K562 (cell line): ENCODE data around the gene TMTC2. TPM values are rescaled to one million over a fixed set of nuclear protein-coding genes. Genes with fewer than 3 reads are reported as not detected.

Source experiments
- ATAC-seq: fragments of 200-7000 bp; cut with Tn5 transposase; 3 replicates; pipeline ENCODE4 v1.9.1; 2020; ENCODE audit warnings: moderate library complexity
- BruUV-seq: library from RNA; stranded (reverse); fragments of 400-500 nt; replicated peaks from 2 replicates; lab custom pipeline; 2021; lab: Mats Ljungman, UMichigan
- CTCF ChIA-PET: fragments of 300-600 bp; formaldehyde crosslinking; extraction: SDS; loops from one replicate; lab custom pipeline; 2021; ENCODE audit warnings: low intra/inter-chr PET ratio; lab: Yijun Ruan, JAX
- POLR2A ChIA-PET: fragments of 300-600, 350-650 bp; sonication (Branson Sonifier 250); formaldehyde crosslinking; extraction: SDS; loops from one replicate; lab custom pipeline; 2021; ENCODE audit warnings: antibody characterized with exemption, inconsistent platforms; lab: Yijun Ruan, JAX
- DNase-seq, 4 experiments: peaks; one replicate each; pipeline versions ENCODE4 v3.0.0 to v3.0.0-alpha.2; 2011 to 2018; ENCODE audit warnings: low spot score in 3 of 4, mixed read lengths in 3 of 4; ENCODE audit errors: extremely low read depth in 1 of 4
- FAIRE-seq: peaks from 2 replicates; lab custom pipeline; 2011; peaks lifted over from hg19 to GRCh38; lab: Jason Lieb, UNC
- H2AFZ ChIP-seq: 2 replicates; pipeline ENCODE4 v1.6.0; 2011; ENCODE audit warnings: low read depth, low read length, control low read depth, inconsistent platforms
- H3K27ac ChIP-seq: fragments of 200-600 bp; 3 replicates; pipeline ENCODE4 v1.8.0; 2011; ENCODE audit warnings: low read depth, mild to moderate bottlenecking, control low read depth, inconsistent platforms, low read length, moderate library complexity, mixed read lengths; ENCODE audit errors: extremely low read depth
- H3K27me3 ChIP-seq, 2 experiments: fragments of 300-600 bp in 1 of 2; 2 replicates in 1 of 2; 3 replicates in 1 of 2; pipeline versions ENCODE4 v1.6.0 to v1.8.0; 2011; ENCODE audit warnings: inconsistent platforms in 2 of 2, low read length in 2 of 2, mild to moderate bottlenecking in 1 of 2, mixed read lengths in 1 of 2, moderate library complexity in 1 of 2; ENCODE audit not compliant: control insufficient read depth in 2 of 2, insufficient read depth in 2 of 2
- H3K36me3 ChIP-seq: fragments of 300-600 bp; 3 replicates; pipeline ENCODE4 v1.8.0; 2011; ENCODE audit warnings: mild to moderate bottlenecking, low read length, inconsistent platforms; ENCODE audit not compliant: control insufficient read depth, insufficient read depth
- H3K4me1 ChIP-seq, 2 experiments: fragments of 200-600 bp in 1 of 2; replicated peaks in 1 of 2; 2 replicates in 1 of 2; 3 replicates in 1 of 2; pipeline versions ENCODE4 v1.5.1 to v1.8.0; 2011; ENCODE audit warnings: inconsistent platforms in 2 of 2, low read length in 2 of 2, mild to moderate bottlenecking in 1 of 2, mixed read lengths in 1 of 2, moderate library complexity in 1 of 2; ENCODE audit not compliant: control insufficient read depth in 2 of 2, insufficient read depth in 2 of 2
- H3K4me2 ChIP-seq: 2 replicates; pipeline ENCODE4 v1.6.1; 2011; ENCODE audit warnings: low read length, control low read depth, inconsistent platforms, mixed read lengths; ENCODE audit not compliant: insufficient read depth
- H3K4me3 ChIP-seq: fragments of 200-600 bp; sonication (generic), shearing (Covaris generic); 2 replicates; pipeline ENCODE4 v1.5.1; 2016; ENCODE audit warnings: control low read depth, inconsistent platforms
- H3K79me2 ChIP-seq: fragments of 200-600 bp; 3 replicates; pipeline ENCODE4 v1.8.0; 2011; ENCODE audit warnings: low read length, inconsistent platforms; ENCODE audit not compliant: control insufficient read depth, insufficient read depth
- H3K9ac ChIP-seq, 2 experiments: 2 replicates each; pipeline versions ENCODE4 v1.6.0 to v1.6.1; 2011; ENCODE audit warnings: low read depth in 2 of 2, low read length in 2 of 2, control low read depth in 1 of 2, inconsistent platforms in 1 of 2, mild to moderate bottlenecking in 1 of 2, mixed read lengths in 1 of 2; ENCODE audit not compliant: insufficient read depth in 1 of 2
- H3K9me1 ChIP-seq: one replicate; pipeline ENCODE4 v1.6.0; 2011; ENCODE audit warnings: inconsistent platforms, mild to moderate bottlenecking, low read length, moderate library complexity; ENCODE audit not compliant: control insufficient read depth, insufficient read depth
- H3K9me3 ChIP-seq: replicated peaks from 2 replicates; pipeline ENCODE4 v1.5.1; 2011; ENCODE audit warnings: low read depth, low read length, inconsistent platforms; ENCODE audit not compliant: control insufficient read depth, insufficient read depth
- H4K20me1 ChIP-seq: replicated peaks from 2 replicates; pipeline ENCODE4 v1.6.1; 2011; ENCODE audit warnings: low read length, inconsistent platforms, mixed read lengths; ENCODE audit not compliant: control insufficient read depth, insufficient read depth
- ARID1B ChIP-seq: fragments of 450-650 bp; IDR thresholded peaks from 2 replicates; pipeline ENCODE4 v1.6.1; 2016; ENCODE audit warnings: antibody characterized with exemption, mild to moderate bottlenecking, inconsistent platforms
- DNMT1 ChIP-seq: fragments of 450-650 bp; IDR thresholded peaks from 2 replicates; pipeline ENCODE4 v1.6.1; 2016; ENCODE audit warnings: antibody characterized with exemption, mild to moderate bottlenecking
- EP400 ChIP-seq: fragments of 450-650 bp; IDR thresholded peaks from 2 replicates; pipeline ENCODE4 v1.6.1; 2017; ENCODE audit warnings: antibody characterized with exemption, mild to moderate bottlenecking, moderate library complexity
- HSF4 ChIP-seq: fragments of 250-450 bp; sonication (Bioruptor Pico); IDR thresholded peaks from 2 replicates; pipeline ENCODE4 v2.1.2; 2022; ENCODE audit warnings: mild to moderate bottlenecking, moderate library complexity, borderline replicate concordance
- KLF16 ChIP-seq: IDR thresholded peaks from 2 replicates; pipeline ENCODE4 v1.6.1; 2016; ENCODE audit warnings: antibody characterized with exemption
- MTA2 ChIP-seq: fragments of 450-650 bp; IDR thresholded peaks from 2 replicates; pipeline ENCODE4 v1.6.1; 2016; ENCODE audit warnings: low read depth
- NFYB ChIP-seq: IDR thresholded peaks from 2 replicates; pipeline ENCODE4 v1.6.1; 2011; ENCODE audit warnings: mild to moderate bottlenecking, moderate library complexity; ENCODE audit not compliant: insufficient read length; ENCODE audit errors: extremely low read depth
- RBM34 ChIP-seq: fragments of 200-400 bp; formaldehyde crosslinking; IDR thresholded peaks from 2 replicates; pipeline ENCODE4 v1.6.1; 2018; ENCODE audit warnings: low read length, borderline replicate concordance; ENCODE audit not compliant: insufficient read depth
- SRSF3 ChIP-seq: fragments of 200-400 bp; formaldehyde crosslinking; IDR thresholded peaks from 2 replicates; pipeline ENCODE4 v1.6.1; 2016; ENCODE audit warnings: mild to moderate bottlenecking, low read length, moderate library complexity; ENCODE audit not compliant: insufficient read depth
- TCF3 ChIP-seq: sonication (generic); formaldehyde crosslinking; IDR thresholded peaks from 2 replicates; pipeline ENCODE4 v1.4.0; 2020; ENCODE audit warnings: mild to moderate bottlenecking, missing genetic modification reagents
- U2AF2 ChIP-seq: fragments of 200-400 bp; formaldehyde crosslinking; optimal IDR thresholded peaks from 2 replicates; pipeline ENCODE3; 2017; ENCODE audit warnings: low read depth, mild to moderate bottlenecking, low read length
- ZNF121 ChIP-seq: sonication (generic); formaldehyde crosslinking; conservative IDR thresholded peaks from 2 replicates; pipeline ENCODE4 v1.8.0; 2022; ENCODE audit warnings: missing genetic modification reagents
- ZNF584 ChIP-seq: fragments of 200-800 bp; sonication (Bioruptor generic); IDR thresholded peaks from 2 replicates; pipeline ENCODE4 v1.6.1; 2016; ENCODE audit warnings: low read depth, mild to moderate bottlenecking, missing genetic modification characterization, missing compliant biosample characterization
- ZZZ3 ChIP-seq: fragments of 450-650 bp; IDR thresholded peaks from 2 replicates; pipeline ENCODE4 v1.6.1; 2016; ENCODE audit warnings: antibody characterized with exemption, mild to moderate bottlenecking, moderate library complexity
- in situ Hi-C: fragments of 300-500 bp; cut with MboI; formaldehyde crosslinking; loops from 4 replicates; pipeline ENCODE4 v1.15.0; 2018; ENCODE audit warnings: inconsistent platforms, mixed read lengths
- intact Hi-C: fragments of 100-400 bp; cut with micrococcal nuclease; formaldehyde crosslinking; loops from 2 replicates; pipeline ENCODE4 v1.14.2; 2022
- polyA plus RNA-seq, 8 experiments: library from polyadenylated mRNA; depleted of rRNA in 4 of 8; stranded (reverse) in 5 of 8; unstranded in 3 of 8; fragments of >200 nt; fragmentation: Nextera tagmentation in 2 of 8; fragmentation: Illumina TruSeq in 1 of 8; extraction: Ambion mirVana in 2 of 8; extraction: Trizol in 1 of 8; gene quantifications; 2 replicates each; pipeline versions ENCODE4 v1.2.1 to v1.2.3, GENCODE V29; 2011 to 2014; ENCODE audit warnings: inconsistent platforms in 1 of 8, missing spikeins in 1 of 8
- total RNA-seq, 7 experiments: library from RNA; depleted of rRNA in 6 of 7; stranded (reverse); fragments of >200 nt in 6 of 7; fragmentation: Illumina TruSeq in 2 of 7; extraction: Trizol in 2 of 7; gene quantifications; 2 replicates each; pipeline versions ENCODE4 v1.2.1 to v1.2.3, GENCODE V29; 2011 to 2021; ENCODE audit warnings: low replicate concordance in 1 of 7
- TF ChIP-seq, protein P1 (sequence below): fragments of 150-350 bp; IDR thresholded peaks from 2 replicates; pipeline ENCODE4 v1.6.1; 2014; ENCODE audit warnings: low read depth, mild to moderate bottlenecking, low read length, borderline replicate concordance
- TF ChIP-seq, protein P2 (sequence below), 2 experiments: fragments of 450-650 bp in 1 of 2; IDR thresholded peaks; 2 replicates each; pipeline ENCODE4 v1.6.1; 2011 to 2017; ENCODE audit warnings: low read depth in 2 of 2, antibody characterized with exemption in 1 of 2, borderline replicate concordance in 1 of 2, low read length in 1 of 2, mild to moderate bottlenecking in 1 of 2, mixed read lengths in 1 of 2; ENCODE audit not compliant: control insufficient read depth in 1 of 2

Gene TMTC2
- total and polyA plus RNA-seq, 9 of the 15 experiments (the other 6 are each of a cell fraction or from before 2014, with no cell fraction given), result 0.29 to 1.1 (median 0.55) TPM

DNA sequence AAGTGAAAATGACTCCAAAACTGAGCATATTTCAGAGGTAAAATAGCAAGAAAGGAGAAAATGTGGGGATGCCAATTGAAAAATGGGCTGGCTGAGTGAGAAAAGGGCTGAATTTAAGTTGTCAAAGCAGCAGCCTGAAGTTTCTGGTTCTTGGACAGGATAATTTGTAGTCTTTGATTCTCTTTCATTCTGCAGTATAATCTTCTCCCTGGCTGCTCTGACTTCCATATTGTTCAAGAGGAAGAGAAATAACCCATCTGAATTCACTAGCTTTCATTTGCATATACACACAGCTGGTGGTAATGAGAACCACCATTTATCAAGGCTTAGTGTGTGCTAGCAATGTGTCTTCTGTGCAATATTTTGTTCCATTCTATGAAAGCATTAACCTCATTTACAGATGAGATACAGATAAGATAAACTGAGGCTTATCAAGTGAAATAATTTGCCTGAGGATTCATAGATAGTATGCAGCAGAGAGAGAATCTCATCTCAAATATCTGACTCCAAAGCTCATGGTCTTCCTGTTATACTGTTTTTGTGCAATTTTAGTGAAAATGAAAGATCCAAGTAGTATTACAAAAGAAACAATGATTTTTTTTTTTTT is 184.2 kb downstream of the TMTC2 start:
- no peak overlapping the region for H3K4me3 ChIP-seq
- DNase-seq (no peak), ATAC-seq (no peak), FAIRE-seq (no peak)
- no peak overlapping the region for H2AFZ ChIP-seq
- ChIA-PET POLR2A (no interaction called here), CTCF (no interaction called here)
- H3K4me2 ChIP-seq, result no peak overlapping the region
- H3K9me1 ChIP-seq, result no peaks in the 10 kb centered on the region
- H4K20me1 ChIP-seq, result no peaks in the 10 kb centered on the region
- no peaks in the 10 kb centered on the region for H3K9me3 ChIP-seq
- no peaks in the 10 kb centered on the region for H3K4me1 ChIP-seq
- H3K27ac ChIP-seq, result no peak overlapping the region
- no peaks in the 10 kb centered on the region for H3K36me3 ChIP-seq
- H3K79me2 ChIP-seq, result no peaks in the 10 kb centered on the region
- no peaks in the 10 kb centered on the region for H3K27me3 ChIP-seq
- no peak overlapping the region for H3K9ac ChIP-seq
- BruUV-seq, result no TSS peak
- intact Hi-C loops, result no loop called here
- in situ Hi-C loops, result no loop called here
- TF ChIP-seq EP400, result no peak
- TF ChIP-seq U2AF2, result no peak
- no peak for TF ChIP-seq ZNF584
- TF ChIP-seq ZZZ3, result no peak
- TF ChIP-seq, protein P1, sequence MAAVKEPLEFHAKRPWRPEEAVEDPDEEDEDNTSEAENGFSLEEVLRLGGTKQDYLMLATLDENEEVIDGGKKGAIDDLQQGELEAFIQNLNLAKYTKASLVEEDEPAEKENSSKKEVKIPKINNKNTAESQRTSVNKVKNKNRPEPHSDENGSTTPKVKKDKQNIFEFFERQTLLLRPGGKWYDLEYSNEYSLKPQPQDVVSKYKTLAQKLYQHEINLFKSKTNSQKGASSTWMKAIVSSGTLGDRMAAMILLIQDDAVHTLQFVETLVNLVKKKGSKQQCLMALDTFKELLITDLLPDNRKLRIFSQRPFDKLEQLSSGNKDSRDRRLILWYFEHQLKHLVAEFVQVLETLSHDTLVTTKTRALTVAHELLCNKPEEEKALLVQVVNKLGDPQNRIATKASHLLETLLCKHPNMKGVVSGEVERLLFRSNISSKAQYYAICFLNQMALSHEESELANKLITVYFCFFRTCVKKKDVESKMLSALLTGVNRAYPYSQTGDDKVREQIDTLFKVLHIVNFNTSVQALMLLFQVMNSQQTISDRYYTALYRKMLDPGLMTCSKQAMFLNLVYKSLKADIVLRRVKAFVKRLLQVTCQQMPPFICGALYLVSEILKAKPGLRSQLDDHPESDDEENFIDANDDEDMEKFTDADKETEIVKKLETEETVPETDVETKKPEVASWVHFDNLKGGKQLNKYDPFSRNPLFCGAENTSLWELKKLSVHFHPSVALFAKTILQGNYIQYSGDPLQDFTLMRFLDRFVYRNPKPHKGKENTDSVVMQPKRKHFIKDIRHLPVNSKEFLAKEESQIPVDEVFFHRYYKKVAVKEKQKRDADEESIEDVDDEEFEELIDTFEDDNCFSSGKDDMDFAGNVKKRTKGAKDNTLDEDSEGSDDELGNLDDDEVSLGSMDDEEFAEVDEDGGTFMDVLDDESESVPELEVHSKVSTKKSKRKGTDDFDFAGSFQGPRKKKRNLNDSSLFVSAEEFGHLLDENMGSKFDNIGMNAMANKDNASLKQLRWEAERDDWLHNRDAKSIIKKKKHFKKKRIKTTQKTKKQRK, result no peak
- TF ChIP-seq, protein P2, sequence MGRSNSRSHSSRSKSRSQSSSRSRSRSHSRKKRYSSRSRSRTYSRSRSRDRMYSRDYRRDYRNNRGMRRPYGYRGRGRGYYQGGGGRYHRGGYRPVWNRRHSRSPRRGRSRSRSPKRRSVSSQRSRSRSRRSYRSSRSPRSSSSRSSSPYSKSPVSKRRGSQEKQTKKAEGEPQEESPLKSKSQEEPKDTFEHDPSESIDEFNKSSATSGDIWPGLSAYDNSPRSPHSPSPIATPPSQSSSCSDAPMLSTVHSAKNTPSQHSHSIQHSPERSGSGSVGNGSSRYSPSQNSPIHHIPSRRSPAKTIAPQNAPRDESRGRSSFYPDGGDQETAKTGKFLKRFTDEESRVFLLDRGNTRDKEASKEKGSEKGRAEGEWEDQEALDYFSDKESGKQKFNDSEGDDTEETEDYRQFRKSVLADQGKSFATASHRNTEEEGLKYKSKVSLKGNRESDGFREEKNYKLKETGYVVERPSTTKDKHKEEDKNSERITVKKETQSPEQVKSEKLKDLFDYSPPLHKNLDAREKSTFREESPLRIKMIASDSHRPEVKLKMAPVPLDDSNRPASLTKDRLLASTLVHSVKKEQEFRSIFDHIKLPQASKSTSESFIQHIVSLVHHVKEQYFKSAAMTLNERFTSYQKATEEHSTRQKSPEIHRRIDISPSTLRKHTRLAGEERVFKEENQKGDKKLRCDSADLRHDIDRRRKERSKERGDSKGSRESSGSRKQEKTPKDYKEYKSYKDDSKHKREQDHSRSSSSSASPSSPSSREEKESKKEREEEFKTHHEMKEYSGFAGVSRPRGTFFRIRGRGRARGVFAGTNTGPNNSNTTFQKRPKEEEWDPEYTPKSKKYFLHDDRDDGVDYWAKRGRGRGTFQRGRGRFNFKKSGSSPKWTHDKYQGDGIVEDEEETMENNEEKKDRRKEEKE (IDR thresholded peaks at IDR 0.05; ENCODE audit: borderline replicate concordance in 1 of 2, control insufficient read depth in 1 of 2, low read depth in 2 of 2, low read length in 1 of 2), result no peak
- TF ChIP-seq SRSF3, result no peak
- TF ChIP-seq ZNF121 (CRISPR knock-in tag), result no peak
- no peak for TF ChIP-seq KLF16
- TF ChIP-seq NFYB, result no peak
- no peak for TF ChIP-seq RBM34
- no peak for TF ChIP-seq DNMT1
- no peak for TF ChIP-seq TCF3 (CRISPR knock-in tag)
- no peak for TF ChIP-seq HSF4 (CRISPR knock-in tag)
- TF ChIP-seq ARID1B, result no peak
- no peak for TF ChIP-seq MTA2
